NCI-H1436 treated with DMSO at 0.1 percent for 48 hours (cell line): ENCODE results near the gene HABP2.

ENCODE experiments used
- DNase-seq: peaks from one replicate; lab custom pipeline; 2025; lab: John Stamatoyannopoulos, UW

The HABP2 gene

GRCh38 chr10:113552701-113553100 is at the start of gene HABP2:
Gene HABP2, plus strand, starts transcription at chr10:113553053. Its CDS starts 69 bp downstream, at chr10:113553122.
- no peak for DNase-seq

GRCh38 chr10:113503930-113504329 is 48.9 kb upstream of the HABP2 start:
- DNase-seq = no peak

GRCh38 chr10:113504423-113504822 is 48.4 kb upstream of the HABP2 start:
- DNase-seq = no peak

GRCh38 chr10:113506476-113506875 is 46.4 kb upstream of the HABP2 start:
- no peak for DNase-seq

GRCh38 chr10:113511419-113511818 is 41.4 kb upstream of the HABP2 start:
- DNase-seq = no peak

GRCh38 chr10:113515161-113515560 is 37.7 kb upstream of the HABP2 start:
- no peak for DNase-seq

GRCh38 chr10:113515601-113516000 is 37.3 kb upstream of the HABP2 start:
- no peak for DNase-seq

GRCh38 chr10:113516061-113516460 is 36.8 kb upstream of the HABP2 start:
- no peak for DNase-seq

GRCh38 chr10:113517165-113517900 is 35.5 kb upstream of the HABP2 start:
- no peak for DNase-seq

- DNase-seq = no peak
These were observed 35.0 kb upstream of the HABP2 start for GRCh38 chr10:113517901-113518260.

- no peak for DNase-seq
These were observed 34.4 kb upstream of the HABP2 start for GRCh38 chr10:113518415-113518814.

GRCh38 chr10:113518816-113519591 is 33.8 kb upstream of the HABP2 start:
- no peak for DNase-seq

GRCh38 chr10:113519681-113520115 is 33.2 kb upstream of the HABP2 start:
- DNase-seq = no peak

- no peak for DNase-seq
These were observed 32.6 kb upstream of the HABP2 start for GRCh38 chr10:113520261-113520660.

- no peak for DNase-seq
These were observed 32.0 kb upstream of the HABP2 start for GRCh38 chr10:113520690-113521474.

GRCh38 chr10:113521475-113521795 is 31.4 kb upstream of the HABP2 start:
- DNase-seq = no peak

- no peak for DNase-seq
These were observed 30.4 kb upstream of the HABP2 start for GRCh38 chr10:113522460-113522859.

- DNase-seq = no peak
These were observed 29.8 kb upstream of the HABP2 start for GRCh38 chr10:113523071-113523470.

- DNase-seq = no peak
These were observed 29.2 kb upstream of the HABP2 start for GRCh38 chr10:113523628-113524027.

GRCh38 chr10:113524120-113524519 is 28.7 kb upstream of the HABP2 start:
- DNase-seq = no peak

- DNase-seq = no peak
These were observed 28.0 kb upstream of the HABP2 start for GRCh38 chr10:113524539-113525490.

- DNase-seq = no peak
These were observed 27.1 kb upstream of the HABP2 start for GRCh38 chr10:113525713-113526112.
